ENCODE results near the gene SUSD4.

- TF ChIP-seq POLR2AphosphoS5 (IDR thresholded peaks at IDR 0.05) (no peak), CTCF (IDR thresholded peaks at IDR 0.05) (no peak), EP300 (IDR thresholded peaks at IDR 0.05) (no peak)
These were observed 34.7 kb downstream of the SUSD4 start for GRCh38 chr1:223329252-223329651.
